Loucy (cell line): ENCODE measurements around the gene IDS.

Experiments used
- EZH2phosphoT487 ChIP-seq: fragments of 200-600 bp; IDR thresholded peaks from 2 replicates; pipeline ENCODE4 v1.6.1; 2018; ENCODE audit warnings: antibody characterized with exemption, mild to moderate bottlenecking, moderate library complexity, borderline replicate concordance
- TF ChIP-seq, protein P1 (sequence below): fragments of 200-600 bp; sonication (generic); conservative IDR thresholded peaks from 2 replicates; pipeline ENCODE4 v1.5.1; 2014; ENCODE audit warnings: mild to moderate bottlenecking, antibody characterized with exemption, low read length

- no peak for TF ChIP-seq EZH2phosphoT487
- TF ChIP-seq, protein P1, sequence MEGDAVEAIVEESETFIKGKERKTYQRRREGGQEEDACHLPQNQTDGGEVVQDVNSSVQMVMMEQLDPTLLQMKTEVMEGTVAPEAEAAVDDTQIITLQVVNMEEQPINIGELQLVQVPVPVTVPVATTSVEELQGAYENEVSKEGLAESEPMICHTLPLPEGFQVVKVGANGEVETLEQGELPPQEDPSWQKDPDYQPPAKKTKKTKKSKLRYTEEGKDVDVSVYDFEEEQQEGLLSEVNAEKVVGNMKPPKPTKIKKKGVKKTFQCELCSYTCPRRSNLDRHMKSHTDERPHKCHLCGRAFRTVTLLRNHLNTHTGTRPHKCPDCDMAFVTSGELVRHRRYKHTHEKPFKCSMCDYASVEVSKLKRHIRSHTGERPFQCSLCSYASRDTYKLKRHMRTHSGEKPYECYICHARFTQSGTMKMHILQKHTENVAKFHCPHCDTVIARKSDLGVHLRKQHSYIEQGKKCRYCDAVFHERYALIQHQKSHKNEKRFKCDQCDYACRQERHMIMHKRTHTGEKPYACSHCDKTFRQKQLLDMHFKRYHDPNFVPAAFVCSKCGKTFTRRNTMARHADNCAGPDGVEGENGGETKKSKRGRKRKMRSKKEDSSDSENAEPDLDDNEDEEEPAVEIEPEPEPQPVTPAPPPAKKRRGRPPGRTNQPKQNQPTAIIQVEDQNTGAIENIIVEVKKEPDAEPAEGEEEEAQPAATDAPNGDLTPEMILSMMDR = no peak
These were observed 8.1 kb downstream of the IDS start for GRCh38 chrX:149497054-149497453.
